ENCODE results near the gene SERF2.
"Not testable (repeated sequence)": the region's sequence is repeated elsewhere in the genome, so short reads cannot be mapped to it uniquely, and the experiment has no call there.

SERF2 gene

GRCh38 chr15:43815064-43815463 is 22.9 kb downstream of the SERF2 start:
- H3K27ac ChIP-seq (ENCODE audit: insufficient read depth in 1 of 2, low read depth in 1 of 2, low read length in 2 of 2, poor library complexity in 1 of 2, severe bottlenecking in 2 of 2); H3K27me3 ChIP-seq (replicated peaks in 2 of 5; ENCODE audit: control insufficient read depth in 4 of 5, insufficient read depth in 5 of 5, low read length in 4 of 5); H3K4me3 ChIP-seq (ENCODE audit: control insufficient read depth in 1 of 7, extremely low read depth in 1 of 7, insufficient read depth in 4 of 7, low read depth in 2 of 7, low read length in 6 of 7); DNase-seq; H3K9me3 ChIP-seq (ENCODE audit: control extremely low read depth in 1 of 5, control insufficient read depth in 4 of 5, insufficient read depth in 2 of 5, low read depth in 1 of 5, low read length in 4 of 5); H3K4me1 ChIP-seq (ENCODE audit: control extremely low read depth in 1 of 4, control insufficient read depth in 4 of 4, insufficient read depth in 4 of 4, low read length in 3 of 4); CTCF ChIA-PET; POLR2A ChIA-PET: not testable (repeated sequence)
- H3K36me3 ChIP-seq (ENCODE audit: control insufficient read depth in 4 of 4, insufficient read depth in 4 of 4, low read length in 3 of 4): peaks cover 19 to 64% (median 46%) of the 10 kb centered on the region in 4 experiments
- 89% methylated on average over 3 of the region's 5 CpGs for WGBS (ENCODE audit: insufficient coverage)

GRCh38 chr15:43821505-43821904 is 29.4 kb downstream of the SERF2 start:
- CTCF ChIA-PET: interaction anchor here (0.6 kb wide), 1 partner anchor 634 kb away, joined by 3 read pairs; no protein-coding TSS in a partner anchor
- no CpG with 5 or more reads among the region's 3 CpGs for WGBS (ENCODE audit: insufficient coverage)
- POLR2A ChIA-PET: interaction anchor here (0.5 to 0.9 kb wide), 2 partner anchors 10 to 44 kb away, joined by 3 to 4 read pairs; no protein-coding TSS in a partner anchor
- Histone ChIP-seq H3K27me3 (replicated peaks in 2 of 5; ENCODE audit: control insufficient read depth in 4 of 5, insufficient read depth in 5 of 5, low read length in 4 of 5) (no peaks in the 10 kb centered on the region), H3K27ac (ENCODE audit: insufficient read depth in 1 of 2, low read depth in 1 of 2, low read length in 2 of 2, poor library complexity in 1 of 2, severe bottlenecking in 2 of 2) (no peak overlapping the region), H3K4me1 (ENCODE audit: control extremely low read depth in 1 of 4, control insufficient read depth in 4 of 4, insufficient read depth in 4 of 4, low read length in 3 of 4) (peaks cover 0 to 23% (median 18%) of the 10 kb centered on the region in 4 experiments), H3K36me3 (ENCODE audit: control insufficient read depth in 4 of 4, insufficient read depth in 4 of 4, low read length in 3 of 4) (peaks cover 4 to 16% (median 10%) of the 10 kb centered on the region in 4 experiments), H3K4me3 (ENCODE audit: control insufficient read depth in 1 of 7, extremely low read depth in 1 of 7, insufficient read depth in 4 of 7, low read depth in 2 of 7, low read length in 6 of 7) (no peak overlapping the region), H3K9me3 (ENCODE audit: control extremely low read depth in 1 of 5, control insufficient read depth in 4 of 5, insufficient read depth in 2 of 5, low read depth in 1 of 5, low read length in 4 of 5) (no peaks in the 10 kb centered on the region)
- DNase-seq: no peak

- POLR2A ChIA-PET: interaction anchor here (0.6 to 1.8 kb wide), 5 partner anchors 13 to 1616 kb away, joined by 3 to 9 read pairs (median 3); partner anchors contain the start of genes HYPK, SERINC4 and VPS39
- no peaks in the 10 kb centered on the region for H3K9me3 ChIP-seq (ENCODE audit: control extremely low read depth in 1 of 5, control insufficient read depth in 4 of 5, insufficient read depth in 2 of 5, low read depth in 1 of 5, low read length in 4 of 5)
- CTCF ChIA-PET: interaction anchor here (1.0 to 1.2 kb wide), 2 partner anchors 24 to 28 kb away, joined by 3 to 4 read pairs; partner anchors contain the start of gene HYPK
- no peaks in the 10 kb centered on the region for H3K27me3 ChIP-seq (replicated peaks in 2 of 5; ENCODE audit: control insufficient read depth in 4 of 5, insufficient read depth in 5 of 5, low read length in 4 of 5)
- DNase-seq: peak; percentile 96 to 98 (median 97)
- WGBS (ENCODE audit: insufficient coverage): 7% methylated on average over 43 of the region's 46 CpGs
- peaks cover 6 to 38% (median 35%) of the 10 kb centered on the region in 4 experiments for H3K4me1 ChIP-seq (ENCODE audit: control extremely low read depth in 1 of 4, control insufficient read depth in 4 of 4, insufficient read depth in 4 of 4, low read length in 3 of 4)
- H3K27ac ChIP-seq (ENCODE audit: insufficient read depth in 1 of 2, low read depth in 1 of 2, low read length in 2 of 2, poor library complexity in 1 of 2, severe bottlenecking in 2 of 2): peak within 1 kb of the TSS; percentile 94 to 97
- peaks cover 0 to 8% (median under 1%) of the 10 kb centered on the region in 4 experiments for H3K36me3 ChIP-seq (ENCODE audit: control insufficient read depth in 4 of 4, insufficient read depth in 4 of 4, low read length in 3 of 4)
- peak within 1 kb of the TSS; percentile 55 to 99 (median 96) for H3K4me3 ChIP-seq (ENCODE audit: control insufficient read depth in 1 of 7, extremely low read depth in 1 of 7, insufficient read depth in 4 of 7, low read depth in 2 of 7, low read length in 6 of 7)
Observed at GRCh38 chr15:43824302-43825246, 32.5 kb downstream of the SERF2 start, which contains the start of gene MFAP1. TSS of gene MFAP1 (minus strand) at chr15:43824690. CDS start at chr15:43824569, 121 bp downstream.

- peaks cover 0 to 11% (median under 1%) of the 10 kb centered on the region in 4 experiments for H3K36me3 ChIP-seq (ENCODE audit: control insufficient read depth in 4 of 4, insufficient read depth in 4 of 4, low read length in 3 of 4)
- H3K9me3 ChIP-seq (ENCODE audit: control extremely low read depth in 1 of 5, control insufficient read depth in 4 of 5, insufficient read depth in 2 of 5, low read depth in 1 of 5, low read length in 4 of 5); H3K4me3 ChIP-seq (ENCODE audit: control insufficient read depth in 1 of 7, extremely low read depth in 1 of 7, insufficient read depth in 4 of 7, low read depth in 2 of 7, low read length in 6 of 7); DNase-seq; H3K27me3 ChIP-seq (replicated peaks in 2 of 5; ENCODE audit: control insufficient read depth in 4 of 5, insufficient read depth in 5 of 5, low read length in 4 of 5): not testable (repeated sequence)
- peak overlapping the region in 1 of 2 experiments; percentile 97 for H3K27ac ChIP-seq (ENCODE audit: insufficient read depth in 1 of 2, low read depth in 1 of 2, low read length in 2 of 2, poor library complexity in 1 of 2, severe bottlenecking in 2 of 2)
- WGBS (ENCODE audit: insufficient coverage): over 99% methylated on average over 11 of the region's 11 CpGs
- ChIA-PET CTCF (interaction anchor here (1.0 to 1.2 kb wide), 2 partner anchors 25 to 29 kb away, joined by 3 to 4 read pairs; partner anchors contain the start of gene HYPK), POLR2A (interaction anchor here (1.8 kb wide), 1 partner anchor 25 kb away, joined by 6 read pairs; the partner anchor contains the start of genes HYPK and SERINC4)
- H3K4me1 ChIP-seq (ENCODE audit: control extremely low read depth in 1 of 4, control insufficient read depth in 4 of 4, insufficient read depth in 4 of 4, low read length in 3 of 4): peaks cover 6 to 38% (median 35%) of the 10 kb centered on the region in 4 experiments
Observed at GRCh38 chr15:43825305-43825704, 33.2 kb downstream of the SERF2 start.

GRCh38 chr15:43826029-43826507 is 33.9 kb downstream of the SERF2 start:
- peak overlapping the region in 1 of 2 experiments; percentile 64 for H3K27ac ChIP-seq (ENCODE audit: insufficient read depth in 1 of 2, low read depth in 1 of 2, low read length in 2 of 2, poor library complexity in 1 of 2, severe bottlenecking in 2 of 2)
- CTCF ChIA-PET: no interaction called here
- no peak for DNase-seq
- H3K27me3 ChIP-seq (replicated peaks in 2 of 5; ENCODE audit: control insufficient read depth in 4 of 5, insufficient read depth in 5 of 5, low read length in 4 of 5): no peaks in the 10 kb centered on the region
- peaks cover 6 to 38% (median 35%) of the 10 kb centered on the region in 4 experiments for H3K4me1 ChIP-seq (ENCODE audit: control extremely low read depth in 1 of 4, control insufficient read depth in 4 of 4, insufficient read depth in 4 of 4, low read length in 3 of 4)
- WGBS (ENCODE audit: insufficient coverage): 100% methylated on average over 5 of the region's 11 CpGs
- peak overlapping the region in 6 of 7 experiments; percentile 38 to 86 (median 74) for H3K4me3 ChIP-seq (ENCODE audit: control insufficient read depth in 1 of 7, extremely low read depth in 1 of 7, insufficient read depth in 4 of 7, low read depth in 2 of 7, low read length in 6 of 7)
- POLR2A ChIA-PET: no interaction called here
- no peaks in the 10 kb centered on the region for H3K9me3 ChIP-seq (ENCODE audit: control extremely low read depth in 1 of 5, control insufficient read depth in 4 of 5, insufficient read depth in 2 of 5, low read depth in 1 of 5, low read length in 4 of 5)
- peaks cover 0 to 8% (median 0%) of the 10 kb centered on the region in 4 experiments for H3K36me3 ChIP-seq (ENCODE audit: control insufficient read depth in 4 of 4, insufficient read depth in 4 of 4, low read length in 3 of 4)

GRCh38 chr15:43826508-43827341 is 34.6 kb downstream of the SERF2 start, which contains the start of gene WDR76:
TSS of gene WDR76 (plus strand) at chr15:43827002. CDS start at chr15:43827033, 31 bp downstream.
- ChIA-PET CTCF (interaction anchor here (1.4 kb wide), 1 partner anchor 10 kb away, joined by 3 read pairs; no protein-coding TSS in a partner anchor), POLR2A (no interaction called here)
- peaks cover 0 to 8% (median 0%) of the 10 kb centered on the region in 4 experiments for H3K36me3 ChIP-seq (ENCODE audit: control insufficient read depth in 4 of 4, insufficient read depth in 4 of 4, low read length in 3 of 4)
- DNase-seq: peak; percentile 72 to 81 (median 78)
- H3K9me3 ChIP-seq (ENCODE audit: control extremely low read depth in 1 of 5, control insufficient read depth in 4 of 5, insufficient read depth in 2 of 5, low read depth in 1 of 5, low read length in 4 of 5): no peaks in the 10 kb centered on the region
- 12% methylated on average over 35 of the region's 48 CpGs for WGBS (ENCODE audit: insufficient coverage)
- H3K4me3 ChIP-seq (ENCODE audit: control insufficient read depth in 1 of 7, extremely low read depth in 1 of 7, insufficient read depth in 4 of 7, low read depth in 2 of 7, low read length in 6 of 7): peak within 1 kb of the TSS; percentile 48 to 86 (median 72)
- no peaks in the 10 kb centered on the region for H3K27me3 ChIP-seq (replicated peaks in 2 of 5; ENCODE audit: control insufficient read depth in 4 of 5, insufficient read depth in 5 of 5, low read length in 4 of 5)
- peaks cover 6 to 38% (median 35%) of the 10 kb centered on the region in 4 experiments for H3K4me1 ChIP-seq (ENCODE audit: control extremely low read depth in 1 of 4, control insufficient read depth in 4 of 4, insufficient read depth in 4 of 4, low read length in 3 of 4)
- H3K27ac ChIP-seq (ENCODE audit: insufficient read depth in 1 of 2, low read depth in 1 of 2, low read length in 2 of 2, poor library complexity in 1 of 2, severe bottlenecking in 2 of 2): peak within 1 kb of the TSS in 1 of 2 experiments; percentile 64
